Activated gamma-delta T cell treated with anti-CD3 and anti-CD28 coated beads, Interleukin-2, amount 50 U/mL, for 16 hours (primary cell): Measurements from ENCODE around the gene KPNA1.

Source experiments
- DNase-seq: peaks from one replicate; pipeline ENCODE4 v3.0.0-alpha.2; 2020; ENCODE audit warnings: low read depth

KPNA1 gene

GRCh38 chr3:122415104-122415744, 99.5 kb downstream of the KPNA1 start:
- DNase-seq, result no peak

GRCh38 chr3:122414391-122414790, 100.3 kb downstream of the KPNA1 start:
- no peak for DNase-seq

GRCh38 chr3:122410639-122411038, 104.1 kb downstream of the KPNA1 start:
- no peak for DNase-seq

- DNase-seq, result no peak
These were observed 104.6 kb downstream of the KPNA1 start for GRCh38 chr3:122410111-122410510.

GRCh38 chr3:122409446-122409845, 105.3 kb downstream of the KPNA1 start:
- no peak for DNase-seq

- DNase-seq, result no peak
These were observed 106.8 kb downstream of the KPNA1 start for GRCh38 chr3:122407946-122408345.

- no peak for DNase-seq
These were observed 108.5 kb downstream of the KPNA1 start for GRCh38 chr3:122406198-122406597.

- no peak for DNase-seq
These were observed 109.7 kb downstream of the KPNA1 start for GRCh38 chr3:122405015-122405414.

- DNase-seq, result no peak
These were observed 111.2 kb downstream of the KPNA1 start for GRCh38 chr3:122403489-122403888.

GRCh38 chr3:122398920-122399319, 115.8 kb downstream of the KPNA1 start:
- DNase-seq, result no peak

GRCh38 chr3:122397201-122397600, 117.5 kb downstream of the KPNA1 start:
- DNase-seq, result no peak

GRCh38 chr3:122396511-122396910, 118.2 kb downstream of the KPNA1 start:
- DNase-seq, result no peak

- DNase-seq, result no peak
These were observed 119.2 kb downstream of the KPNA1 start for GRCh38 chr3:122395582-122395981.

GRCh38 chr3:122394173-122394572, 120.6 kb downstream of the KPNA1 start:
- no peak for DNase-seq

GRCh38 chr3:122392868-122393844, 121.6 kb downstream of the KPNA1 start:
- no peak for DNase-seq

GRCh38 chr3:122391681-122392446, 122.9 kb downstream of the KPNA1 start:
- no peak for DNase-seq

- DNase-seq, result no peak
These were observed 124.1 kb downstream of the KPNA1 start for GRCh38 chr3:122390665-122391064.

- DNase-seq, result no peak
These were observed 124.8 kb downstream of the KPNA1 start for GRCh38 chr3:122389892-122390291.

GRCh38 chr3:122389197-122389596, 125.5 kb downstream of the KPNA1 start:
- DNase-seq, result no peak

- DNase-seq, result no peak
These were observed 127.0 kb downstream of the KPNA1 start for GRCh38 chr3:122387709-122388108.

- peak; percentile 92 for DNase-seq
These were observed 130.7 kb downstream of the KPNA1 start, which contains the start of gene FAM162A for GRCh38 chr3:122383771-122384697. TSS of gene FAM162A (plus strand) at chr3:122384182. CDS start at chr3:122384266, 84 bp downstream.
